HG02938 (cell line): ENCODE data around the gene IL1RAP.

ENCODE experiments used
- ATAC-seq: cut with Tn5 transposase; IDR thresholded peaks from one replicate; pipeline ENCODE4 v1.9.1; 2021; ENCODE audit warnings: mild to moderate bottlenecking, moderate library complexity; ENCODE audit not compliant: unreplicated experiment

Gene IL1RAP

GRCh38 chr3:190575437-190576185, 61.7 kb downstream of the IL1RAP start:
- ATAC-seq, result no peak

- no peak for ATAC-seq
These were observed 63.3 kb downstream of the IL1RAP start for GRCh38 chr3:190577225-190577624.

- ATAC-seq, result no peak
These were observed 65.7 kb downstream of the IL1RAP start for GRCh38 chr3:190579514-190580137.

GRCh38 chr3:190580417-190580816, 66.5 kb downstream of the IL1RAP start:
- ATAC-seq, result no peak

GRCh38 chr3:190581041-190581541, 67.2 kb downstream of the IL1RAP start:
- ATAC-seq, result no peak

- no peak for ATAC-seq
These were observed 68.8 kb downstream of the IL1RAP start for GRCh38 chr3:190582667-190583066.

GRCh38 chr3:190585805-190586630, 72.1 kb downstream of the IL1RAP start:
- peak; percentile 5 for ATAC-seq

- ATAC-seq, result peak; percentile 95
These were observed 72.7 kb downstream of the IL1RAP start for GRCh38 chr3:190586631-190587011.

GRCh38 chr3:190588570-190588969, 74.7 kb downstream of the IL1RAP start:
- ATAC-seq, result no peak

- ATAC-seq, result no peak
These were observed 75.4 kb downstream of the IL1RAP start for GRCh38 chr3:190589326-190589725.

- ATAC-seq, result no peak
These were observed 77.2 kb downstream of the IL1RAP start for GRCh38 chr3:190591080-190591479.

GRCh38 chr3:190593075-190593474, 79.2 kb downstream of the IL1RAP start:
- ATAC-seq, result no peak

GRCh38 chr3:190594171-190594570, 80.3 kb downstream of the IL1RAP start:
- ATAC-seq, result no peak

- ATAC-seq, result no peak
These were observed 81.4 kb downstream of the IL1RAP start for GRCh38 chr3:190595179-190595795.

- no peak for ATAC-seq
These were observed 81.9 kb downstream of the IL1RAP start for GRCh38 chr3:190595807-190596206.

- no peak for ATAC-seq
These were observed 82.7 kb downstream of the IL1RAP start for GRCh38 chr3:190596349-190597285.

- ATAC-seq, result no peak
These were observed 83.4 kb downstream of the IL1RAP start for GRCh38 chr3:190597291-190597690.

GRCh38 chr3:190601622-190602021, 87.7 kb downstream of the IL1RAP start:
- no peak for ATAC-seq

GRCh38 chr3:190605385-190605784, 91.5 kb downstream of the IL1RAP start:
- no peak for ATAC-seq

- ATAC-seq, result no peak
These were observed 92.7 kb downstream of the IL1RAP start for GRCh38 chr3:190606596-190606995.
